Neutrophil (primary cell): ENCODE data around the gene TMLHE.
"Not testable (repeated sequence)": the region's sequence is repeated elsewhere in the genome, so short reads cannot be mapped to it uniquely, and the experiment has no call there.

Experiments used
- H3K27ac ChIP-seq: fragments of 200-600 bp; sonication (generic); 2 replicates; pipeline ENCODE4 v1.5.1; 2016; ENCODE audit warnings: mild to moderate bottlenecking, moderate library complexity
- H3K27me3 ChIP-seq: fragments of 200-600 bp; sonication (generic); 2 replicates; pipeline ENCODE4 v1.6.0; 2016; ENCODE audit warnings: mild to moderate bottlenecking
- H3K36me3 ChIP-seq: fragments of 200-600 bp; sonication (generic); 2 replicates; pipeline ENCODE4 v1.5.1; 2017
- H3K4me1 ChIP-seq, 2 experiments: fragments of 200-600 bp in 1 of 2; sonication (generic) in 1 of 2; 1 replicate in 1 of 2; 2 replicates in 1 of 2; pipeline versions ENCODE4 v1.5.1 to v1.6.1; 2013 to 2016; ENCODE audit warnings: low read depth in 1 of 2, low read length in 1 of 2, mild to moderate bottlenecking in 1 of 2, moderate library complexity in 1 of 2; ENCODE audit not compliant: control insufficient read depth in 1 of 2, insufficient read depth in 1 of 2
- H3K4me3 ChIP-seq, 2 experiments: fragments of 200-600 bp in 1 of 2; sonication (generic) in 1 of 2; 1 replicate in 1 of 2; 2 replicates in 1 of 2; pipeline ENCODE4 v1.5.1; 2013 to 2016; ENCODE audit warnings: low read depth in 1 of 2, low read length in 1 of 2, mild to moderate bottlenecking in 1 of 2, moderate library complexity in 1 of 2
- H3K9me3 ChIP-seq: fragments of 200-600 bp; sonication (generic); 2 replicates; pipeline ENCODE4 v1.5.1; 2016
- TF ChIP-seq, protein P1 (sequence below): fragments of 200-600 bp; sonication (generic); IDR thresholded peaks from 2 replicates; pipeline ENCODE4 v1.5.1; 2016; ENCODE audit warnings: antibody characterized with exemption

Gene TMLHE

DNA sequence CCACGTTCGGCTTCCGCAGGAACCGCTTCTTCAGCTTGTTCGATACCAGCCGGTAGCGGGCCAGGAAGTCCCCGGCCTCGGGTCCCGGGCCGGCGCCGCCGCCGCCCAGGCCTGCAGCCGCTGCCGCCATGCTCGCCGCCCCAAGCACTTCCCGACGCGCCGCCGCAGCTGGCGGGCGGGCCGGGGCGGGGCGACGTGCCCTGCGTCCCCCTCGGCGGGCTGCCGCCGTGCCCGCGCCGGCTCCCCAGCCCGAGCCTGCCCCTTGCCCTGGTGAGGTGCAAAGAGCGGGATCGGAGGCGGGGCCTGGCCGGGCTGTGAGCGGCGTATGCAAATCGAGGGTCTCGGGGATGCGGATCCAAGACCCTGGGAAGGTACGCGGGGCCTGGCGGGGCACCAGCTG, 154.3 kb downstream of the TMLHE start, which contains the start of gene F8A3:
F8A3 (minus strand) TSS at position 150 of the 400 bp plus-strand sequence; CDS start at position 130, 20 bp downstream.
- H3K36me3 ChIP-seq, H3K27me3 ChIP-seq, H3K4me1 ChIP-seq, H3K4me3 ChIP-seq, H3K9me3 ChIP-seq, H3K27ac ChIP-seq: not testable (repeated sequence)

DNA sequence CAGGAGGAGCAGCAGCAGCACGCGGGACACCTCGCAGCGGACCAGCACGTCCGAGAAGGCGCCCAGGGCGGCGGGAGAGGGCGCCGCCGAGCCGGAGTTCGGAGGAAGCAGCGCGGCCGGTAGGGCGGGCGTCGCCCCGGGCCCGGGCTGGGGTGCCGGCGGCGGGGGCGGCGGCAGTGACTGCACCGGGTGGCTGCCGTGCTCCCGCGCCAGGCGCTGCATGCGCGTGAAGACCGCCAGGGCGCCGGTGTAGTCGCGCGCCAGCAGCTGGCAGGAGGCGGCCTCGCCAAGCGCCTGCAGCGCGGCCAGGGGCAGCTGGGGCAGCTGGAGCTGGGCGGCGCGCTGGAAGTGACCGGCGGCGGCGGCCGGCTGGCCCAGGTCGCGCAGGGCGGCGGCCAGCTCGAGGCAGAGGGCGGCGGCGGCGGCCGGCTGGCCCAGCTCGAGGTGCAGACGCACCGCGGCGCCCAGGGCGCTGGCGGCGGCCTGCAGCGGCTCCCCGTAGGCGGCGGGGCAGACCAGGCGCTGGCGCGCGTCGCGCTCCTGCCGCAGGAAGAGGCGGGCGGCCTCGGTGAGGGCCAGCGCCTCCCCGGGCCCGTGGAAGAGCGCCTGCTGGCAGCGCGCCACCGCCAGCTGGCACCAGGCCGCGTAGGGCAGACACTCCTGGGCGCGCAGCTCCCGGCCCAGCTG, 154.8 kb downstream of the TMLHE start:
- not testable (repeated sequence) for H3K4me1 ChIP-seq, H3K27ac ChIP-seq, H3K36me3 ChIP-seq, H3K4me3 ChIP-seq, H3K27me3 ChIP-seq, H3K9me3 ChIP-seq

DNA sequence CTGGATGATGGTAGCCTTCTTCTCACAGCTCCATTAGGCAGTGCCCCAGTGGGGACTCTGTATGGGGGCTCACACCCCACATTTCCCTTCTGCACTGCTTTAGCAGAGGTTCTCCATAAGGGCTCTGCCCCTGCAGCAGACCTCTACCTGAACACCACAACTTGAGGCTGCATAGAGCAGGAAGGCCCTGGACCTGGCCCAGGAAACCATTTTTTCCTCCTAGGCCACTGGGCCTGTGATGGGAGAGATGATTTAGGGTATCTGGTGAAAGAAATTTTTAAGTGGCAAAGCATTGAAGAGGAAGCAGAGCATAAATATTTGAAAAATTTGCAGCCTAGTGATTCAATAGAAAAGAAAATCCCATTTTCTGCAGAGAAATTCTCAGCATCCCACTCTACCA, 171.7 kb downstream of the TMLHE start:
- Histone ChIP-seq H3K4me1 (no peaks in the 10 kb centered on the region), H3K4me3 (no peak overlapping the region), H3K36me3 (no peaks in the 10 kb centered on the region), H3K27me3 (no peaks in the 10 kb centered on the region), H3K27ac (no peak overlapping the region), H3K9me3 (no peaks in the 10 kb centered on the region)
- TF ChIP-seq, protein P1, sequence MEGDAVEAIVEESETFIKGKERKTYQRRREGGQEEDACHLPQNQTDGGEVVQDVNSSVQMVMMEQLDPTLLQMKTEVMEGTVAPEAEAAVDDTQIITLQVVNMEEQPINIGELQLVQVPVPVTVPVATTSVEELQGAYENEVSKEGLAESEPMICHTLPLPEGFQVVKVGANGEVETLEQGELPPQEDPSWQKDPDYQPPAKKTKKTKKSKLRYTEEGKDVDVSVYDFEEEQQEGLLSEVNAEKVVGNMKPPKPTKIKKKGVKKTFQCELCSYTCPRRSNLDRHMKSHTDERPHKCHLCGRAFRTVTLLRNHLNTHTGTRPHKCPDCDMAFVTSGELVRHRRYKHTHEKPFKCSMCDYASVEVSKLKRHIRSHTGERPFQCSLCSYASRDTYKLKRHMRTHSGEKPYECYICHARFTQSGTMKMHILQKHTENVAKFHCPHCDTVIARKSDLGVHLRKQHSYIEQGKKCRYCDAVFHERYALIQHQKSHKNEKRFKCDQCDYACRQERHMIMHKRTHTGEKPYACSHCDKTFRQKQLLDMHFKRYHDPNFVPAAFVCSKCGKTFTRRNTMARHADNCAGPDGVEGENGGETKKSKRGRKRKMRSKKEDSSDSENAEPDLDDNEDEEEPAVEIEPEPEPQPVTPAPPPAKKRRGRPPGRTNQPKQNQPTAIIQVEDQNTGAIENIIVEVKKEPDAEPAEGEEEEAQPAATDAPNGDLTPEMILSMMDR: no peak
